ENCODE data around the gene TRIM25. TPM values are rescaled to one million over a fixed set of nuclear protein-coding genes. Genes with fewer than 3 reads are reported as not detected.

Gene TRIM25
- total RNA-seq, 6 experiments from 2014 or later: 35.6 to 60.8 (median 49.8) TPM

DNA sequence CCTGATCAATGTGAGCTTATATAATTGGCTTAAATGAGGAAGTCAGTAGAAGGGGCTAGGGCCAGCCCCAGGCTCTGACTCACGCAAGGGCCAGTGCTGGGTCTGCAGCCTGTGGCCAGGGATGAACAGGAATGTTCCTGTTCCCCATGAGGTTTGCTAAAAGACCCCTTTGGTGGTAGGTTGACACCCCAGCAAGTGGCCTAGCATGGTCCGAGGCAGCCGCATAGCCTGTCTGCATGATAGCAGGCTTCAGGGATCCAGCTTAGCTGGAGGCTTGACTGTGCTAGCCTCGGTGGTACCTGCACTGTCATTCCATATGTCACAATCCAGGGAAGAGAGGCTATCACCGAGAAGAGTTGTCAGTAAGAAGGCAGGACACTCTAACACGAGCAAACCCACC lies 23.5 kb downstream of the TRIM25 start:
- H3K9me3 ChIP-seq: peaks cover 0 to 5% (median 0%) of the 10 kb centered on the region in 4 donors
- H3K27ac ChIP-seq: no peak overlapping the region
- H3K4me3 ChIP-seq: no peak overlapping the region
- ATAC-seq (no peak), DNase-seq (no peak)
- WGBS (ENCODE audit: insufficient coverage, low coverage, low lambda C conversion rate, missing lambda C conversion rate): no CpG with 5 or more reads among the region's 6 CpGs
- H3K36me3 ChIP-seq: peaks cover 5 to 70% (median 37%) of the 10 kb centered on the region in 4 donors
- intact Hi-C loops (cut with DNase I): no loop called here
- H3K27me3 ChIP-seq: no peaks in the 10 kb centered on the region
- TF ChIP-seq POLR2A (IDR thresholded peaks at IDR 0.05): no peak
- TF ChIP-seq, protein P1, sequence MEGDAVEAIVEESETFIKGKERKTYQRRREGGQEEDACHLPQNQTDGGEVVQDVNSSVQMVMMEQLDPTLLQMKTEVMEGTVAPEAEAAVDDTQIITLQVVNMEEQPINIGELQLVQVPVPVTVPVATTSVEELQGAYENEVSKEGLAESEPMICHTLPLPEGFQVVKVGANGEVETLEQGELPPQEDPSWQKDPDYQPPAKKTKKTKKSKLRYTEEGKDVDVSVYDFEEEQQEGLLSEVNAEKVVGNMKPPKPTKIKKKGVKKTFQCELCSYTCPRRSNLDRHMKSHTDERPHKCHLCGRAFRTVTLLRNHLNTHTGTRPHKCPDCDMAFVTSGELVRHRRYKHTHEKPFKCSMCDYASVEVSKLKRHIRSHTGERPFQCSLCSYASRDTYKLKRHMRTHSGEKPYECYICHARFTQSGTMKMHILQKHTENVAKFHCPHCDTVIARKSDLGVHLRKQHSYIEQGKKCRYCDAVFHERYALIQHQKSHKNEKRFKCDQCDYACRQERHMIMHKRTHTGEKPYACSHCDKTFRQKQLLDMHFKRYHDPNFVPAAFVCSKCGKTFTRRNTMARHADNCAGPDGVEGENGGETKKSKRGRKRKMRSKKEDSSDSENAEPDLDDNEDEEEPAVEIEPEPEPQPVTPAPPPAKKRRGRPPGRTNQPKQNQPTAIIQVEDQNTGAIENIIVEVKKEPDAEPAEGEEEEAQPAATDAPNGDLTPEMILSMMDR (IDR thresholded peaks at IDR 0.05): no peak
- H3K4me1 ChIP-seq: peaks cover 0 to 4% (median 0%) of the 10 kb centered on the region in 4 donors

DNA sequence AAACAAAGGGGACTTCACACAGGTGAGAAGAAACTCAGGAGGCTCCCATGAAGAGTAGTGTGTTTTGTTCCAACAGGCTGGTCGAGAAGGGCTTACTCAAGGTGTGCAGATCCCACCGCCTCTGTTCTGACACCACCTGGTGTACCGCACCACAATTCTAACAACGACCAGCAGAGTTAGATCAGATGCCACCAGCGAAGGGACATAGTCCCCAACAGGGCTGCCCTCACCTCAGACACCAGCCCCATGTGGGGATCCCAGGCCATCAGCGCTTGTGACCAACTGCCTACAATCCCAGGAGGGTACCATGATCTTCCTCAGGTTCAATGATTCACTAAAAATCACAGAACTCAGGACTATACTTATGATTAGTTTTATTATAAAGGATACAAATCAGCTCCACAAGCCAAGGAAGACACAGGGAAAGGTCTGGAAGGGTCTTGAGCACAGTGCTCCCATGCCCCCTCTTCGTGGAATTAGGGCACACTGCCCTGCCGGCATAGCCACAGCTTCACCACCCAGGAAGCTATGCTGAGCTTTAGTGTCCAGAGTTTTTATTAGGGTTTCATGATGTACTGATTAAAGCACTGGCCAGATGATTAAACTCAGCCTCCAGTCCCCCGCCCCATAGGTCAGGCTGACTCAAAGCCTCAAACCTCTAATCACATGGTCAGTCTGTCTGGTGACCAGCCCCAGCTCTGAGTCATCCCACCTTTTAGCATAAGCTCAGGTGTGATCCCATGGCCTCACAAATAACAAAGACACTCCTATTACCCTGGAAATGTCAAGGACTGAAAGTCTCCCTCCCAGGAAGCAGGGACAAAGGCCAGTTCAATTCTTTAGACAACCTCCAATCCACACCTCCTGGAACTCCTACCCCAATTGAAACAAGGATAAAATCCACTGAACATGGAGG lies 26.0 kb downstream of the TRIM25 start:
- TF ChIP-seq, protein P1 (IDR thresholded peaks at IDR 0.05): no peak
- TF ChIP-seq POLR2A (IDR thresholded peaks at IDR 0.05): no peak
- peak in 1 of 4 donors; percentile 63 for ATAC-seq
- intact Hi-C loops (cut with DNase I): no loop called here
- no peak for DNase-seq
- Histone ChIP-seq H3K9me3 (peaks cover 0 to 5% (median 0%) of the 10 kb centered on the region in 4 donors), H3K27me3 (no peaks in the 10 kb centered on the region), H3K4me3 (no peak overlapping the region), H3K27ac (no peak overlapping the region), H3K4me1 (peaks cover 0 to 4% (median 0%) of the 10 kb centered on the region in 4 donors), H3K36me3 (peaks cover 0 to 44% (median 16%) of the 10 kb centered on the region in 4 donors)
- no CpG with 5 or more reads among the region's 9 CpGs for WGBS (ENCODE audit: insufficient coverage, low coverage, low lambda C conversion rate, missing lambda C conversion rate)

DNA sequence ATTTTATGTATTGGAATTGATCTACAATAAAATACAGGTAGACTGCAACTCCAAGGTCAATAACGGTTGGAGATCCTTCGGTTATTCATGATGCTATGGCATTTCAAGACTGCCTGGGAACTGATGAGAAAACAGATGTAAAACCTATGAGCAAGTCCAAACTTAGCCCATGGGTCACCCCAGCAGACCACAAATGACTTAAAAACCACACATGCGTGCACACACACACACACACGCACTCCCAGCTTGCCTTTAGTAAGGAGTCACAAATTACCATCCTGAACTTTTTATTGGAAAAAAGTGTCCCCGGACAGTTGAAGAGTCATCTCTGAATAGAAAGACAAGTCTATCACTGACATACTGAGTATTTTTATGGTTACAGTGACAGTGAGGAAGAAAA lies 26.7 kb downstream of the TRIM25 start:
- DNase-seq (no peak), ATAC-seq (no peak)
- peaks cover 0 to 5% (median 0%) of the 10 kb centered on the region in 4 donors for H3K9me3 ChIP-seq
- intact Hi-C loops (cut with DNase I): no loop called here
- H3K27me3 ChIP-seq: no peaks in the 10 kb centered on the region
- peaks cover 0 to 37% (median 12%) of the 10 kb centered on the region in 4 donors for H3K36me3 ChIP-seq
- 89% methylated on average over 5 of the region's 5 CpGs for WGBS (ENCODE audit: insufficient coverage, low coverage, low lambda C conversion rate, missing lambda C conversion rate)
- TF ChIP-seq POLR2A (IDR thresholded peaks at IDR 0.05): no peak
- TF ChIP-seq, protein P1 (IDR thresholded peaks at IDR 0.05): no peak
- no peak overlapping the region for H3K4me3 ChIP-seq
- H3K27ac ChIP-seq: no peak overlapping the region
- peaks cover 0 to 4% (median 0%) of the 10 kb centered on the region in 4 donors for H3K4me1 ChIP-seq

DNA sequence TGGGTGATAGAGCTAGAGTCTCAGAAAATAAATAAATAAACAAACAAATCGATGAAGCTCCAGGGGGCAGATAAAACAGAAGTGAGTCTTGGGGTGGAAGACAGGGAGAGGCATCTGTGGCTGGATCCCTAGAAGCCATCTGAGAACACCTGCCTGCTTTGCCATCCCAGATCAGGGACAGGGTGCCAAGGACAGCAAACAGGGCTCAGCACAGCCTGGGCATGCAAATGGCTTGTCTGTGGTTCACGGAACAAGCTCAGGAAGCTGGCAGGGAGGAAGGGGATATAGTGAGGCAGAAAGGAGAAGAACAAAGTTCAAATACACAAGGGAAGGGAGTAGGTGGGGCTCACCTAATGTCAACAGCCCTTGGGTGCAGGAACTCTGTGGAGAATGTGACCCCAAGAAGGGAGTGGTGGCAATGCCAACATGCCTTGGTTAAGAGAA lies 27.5 kb downstream of the TRIM25 start:
- Histone ChIP-seq H3K27me3 (no peaks in the 10 kb centered on the region), H3K4me3 (no peak overlapping the region), H3K9me3 (peaks cover 0 to 5% (median 0%) of the 10 kb centered on the region in 4 donors), H3K27ac (no peak overlapping the region), H3K36me3 (peaks cover 0 to 29% (median 5%) of the 10 kb centered on the region in 4 donors), H3K4me1 (peaks cover 0 to 10% (median 0%) of the 10 kb centered on the region in 4 donors)
- intact Hi-C loops (cut with DNase I): no loop called here
- no peak for TF ChIP-seq POLR2A (IDR thresholded peaks at IDR 0.05)
- TF ChIP-seq, protein P1 (IDR thresholded peaks at IDR 0.05): no peak
- WGBS (ENCODE audit: insufficient coverage, low coverage, low lambda C conversion rate, missing lambda C conversion rate): 31% methylated on average over 2 of the region's 2 CpGs
- peak; percentile 37 to 77 (median 49) for ATAC-seq
- no peak for DNase-seq

Data from right lobe of liver (tissue), 6 donors.